Measurements from ENCODE around the gene HOXA7. TPM values are rescaled to one million over a fixed set of nuclear protein-coding genes. Genes with fewer than 3 reads are reported as not detected.
A peak's percentile ranks its signal among the peaks of the same experiment; 100 is the strongest.

The HOXA7 gene
- total and polyA plus RNA-seq, 2 of the 8 experiments (the other 6 are each of a cell fraction or from before 2014, with no cell fraction given), result 0.03 TPM; not detected in 1

DNA sequence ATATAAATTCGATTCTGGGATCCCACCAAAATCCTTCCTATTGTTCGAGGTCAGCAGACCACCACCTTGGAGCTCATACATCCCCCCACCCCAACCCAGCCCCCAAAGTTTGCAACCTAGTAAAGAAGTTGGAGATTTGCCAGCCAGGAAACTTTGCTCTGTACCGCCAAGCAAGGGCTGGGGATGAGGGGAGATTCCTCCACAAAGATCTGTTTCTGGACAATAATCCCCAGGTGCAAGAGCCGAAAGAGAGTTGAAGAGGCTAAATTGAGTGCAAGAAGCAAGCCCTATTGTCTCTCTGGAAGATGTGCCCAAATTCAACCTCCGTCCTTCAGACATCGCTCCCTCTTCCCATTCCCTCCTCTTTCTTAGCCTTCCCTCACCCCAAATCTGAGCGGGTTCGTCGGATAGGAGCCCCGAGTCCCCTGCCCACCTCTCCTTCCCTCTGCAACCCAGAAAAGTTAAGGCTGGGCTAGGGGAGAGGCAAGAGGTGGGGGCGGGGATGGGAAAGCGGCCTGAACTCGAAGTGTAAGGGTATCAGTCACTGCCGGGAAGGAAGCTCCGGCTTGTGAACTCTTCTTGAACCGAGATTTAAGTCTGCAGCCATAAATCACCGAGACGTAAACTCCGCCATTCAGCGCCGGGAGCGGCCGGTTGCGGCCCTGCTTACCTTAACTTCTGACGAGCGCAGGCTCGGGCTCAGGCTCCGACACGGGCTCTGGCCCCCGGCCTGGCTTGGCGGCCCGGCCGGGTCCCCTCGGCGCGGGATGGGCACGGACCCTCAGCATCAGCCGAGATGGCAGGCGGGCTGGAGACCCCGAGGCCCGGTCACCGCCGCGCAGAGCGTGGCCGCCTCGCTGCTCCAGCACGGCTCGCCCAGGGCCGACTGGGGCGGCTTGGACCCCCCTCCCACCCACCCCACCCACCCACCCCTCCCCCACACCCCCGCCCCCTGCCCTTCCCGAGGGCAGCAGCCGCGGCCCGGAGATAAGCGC is 43.2 kb downstream of the HOXA7 start (continued):
- TF ChIP-seq SP1 (IDR thresholded peaks at IDR 0.05; ENCODE audit: low read depth, low read length) (peak; percentile 19; the same call in 1 of the 2 replicates), FOSL1 (IDR thresholded peaks at IDR 0.05; ENCODE audit: insufficient read depth, low read depth, low read length) (no peak), ZNF274 (IDR thresholded peaks at IDR 0.05; ENCODE audit: borderline replicate concordance, extremely low read depth, low read length) (no peak), HDAC6 (IDR thresholded peaks at IDR 0.05; ENCODE audit: low read depth, low read length) (no peak), KDM5A (IDR thresholded peaks at IDR 0.05; ENCODE audit: low read length) (no peak), JUN (IDR thresholded peaks at IDR 0.05; ENCODE audit: low read depth, low read length) (no peak), BRCA1 (IDR thresholded peaks at IDR 0.05; ENCODE audit: low read depth, low read length) (no peak), KDM4A (IDR thresholded peaks at IDR 0.05; ENCODE audit: low read depth, low read length, severe bottlenecking) (peak; percentile 61), SIN3A (conservative IDR thresholded peaks at IDR 0.05 in 1 of 2, IDR thresholded peaks at IDR 0.05 in 1 of 2; ENCODE audit: low read depth in 1 of 2, low read length in 2 of 2) (no peak), CBX8 (IDR thresholded peaks at IDR 0.05; ENCODE audit: borderline replicate concordance, low read depth, low read length) (no peak), TBP (IDR thresholded peaks at IDR 0.05; ENCODE audit: low read depth, low read length) (no peak), BCL11A (IDR thresholded peaks at IDR 0.05; ENCODE audit: low read depth in 2 of 2, low read length in 2 of 2) (no peak), YY1 (IDR thresholded peaks at IDR 0.05; ENCODE audit: low read depth, low read length) (peak; percentile 30; the same call in 1 of the 2 replicates), TAF7 (optimal IDR thresholded peaks at IDR 0.05; ENCODE audit: borderline replicate concordance, low read depth, low read length) (no peak), POLR2A (IDR thresholded peaks at IDR 0.05; ENCODE audit: control extremely low read depth in 1 of 2, low read depth in 2 of 2, low read length in 2 of 2) (no peak), GABPA (IDR thresholded peaks at IDR 0.05; ENCODE audit: borderline replicate concordance, insufficient read depth, low read length) (no peak), SAP30 (IDR thresholded peaks at IDR 0.05; ENCODE audit: insufficient read depth, insufficient replicate concordance, low read length) (no peak), BACH1 (IDR thresholded peaks at IDR 0.05; ENCODE audit: low read length) (no peak), SUZ12 (IDR thresholded peaks at IDR 0.05; ENCODE audit: low read length) (peak; percentile 99), SRF (IDR thresholded peaks at IDR 0.05; ENCODE audit: low read depth, low read length) (no peak)
- TF ChIP-seq, protein P1, sequence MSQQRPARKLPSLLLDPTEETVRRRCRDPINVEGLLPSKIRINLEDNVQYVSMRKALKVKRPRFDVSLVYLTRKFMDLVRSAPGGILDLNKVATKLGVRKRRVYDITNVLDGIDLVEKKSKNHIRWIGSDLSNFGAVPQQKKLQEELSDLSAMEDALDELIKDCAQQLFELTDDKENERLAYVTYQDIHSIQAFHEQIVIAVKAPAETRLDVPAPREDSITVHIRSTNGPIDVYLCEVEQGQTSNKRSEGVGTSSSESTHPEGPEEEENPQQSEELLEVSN (IDR thresholded peaks at IDR 0.05), result no peak
- TF ChIP-seq, protein P2, sequence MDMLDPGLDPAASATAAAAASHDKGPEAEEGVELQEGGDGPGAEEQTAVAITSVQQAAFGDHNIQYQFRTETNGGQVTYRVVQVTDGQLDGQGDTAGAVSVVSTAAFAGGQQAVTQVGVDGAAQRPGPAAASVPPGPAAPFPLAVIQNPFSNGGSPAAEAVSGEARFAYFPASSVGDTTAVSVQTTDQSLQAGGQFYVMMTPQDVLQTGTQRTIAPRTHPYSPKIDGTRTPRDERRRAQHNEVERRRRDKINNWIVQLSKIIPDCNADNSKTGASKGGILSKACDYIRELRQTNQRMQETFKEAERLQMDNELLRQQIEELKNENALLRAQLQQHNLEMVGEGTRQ (IDR thresholded peaks at IDR 0.05; ENCODE audit: low read length), result no peak

Measured in H1 (cell line).